Measurements from ENCODE around the gene FNTB.

FNTB gene

DNA sequence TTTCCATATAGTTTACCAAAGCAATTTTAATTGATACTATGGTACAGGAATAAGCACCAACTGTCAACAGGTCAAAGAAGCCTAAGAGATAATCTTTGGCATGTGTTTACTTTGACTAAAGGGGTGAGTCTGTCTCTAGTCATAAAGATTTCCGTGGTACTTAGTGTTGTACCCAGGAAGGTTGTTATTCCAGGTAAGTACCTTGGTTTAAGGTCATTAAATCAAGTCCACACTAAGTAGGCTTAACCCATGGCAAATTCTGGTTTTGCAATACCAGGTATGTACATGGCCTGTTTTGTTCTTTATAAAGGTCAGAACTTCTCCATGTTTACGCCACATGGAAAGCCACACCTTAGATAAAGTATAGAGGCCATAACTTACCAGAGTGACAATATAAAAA, 105.7 kb downstream of the FNTB start:
- DNase-seq, result no peak

DNA sequence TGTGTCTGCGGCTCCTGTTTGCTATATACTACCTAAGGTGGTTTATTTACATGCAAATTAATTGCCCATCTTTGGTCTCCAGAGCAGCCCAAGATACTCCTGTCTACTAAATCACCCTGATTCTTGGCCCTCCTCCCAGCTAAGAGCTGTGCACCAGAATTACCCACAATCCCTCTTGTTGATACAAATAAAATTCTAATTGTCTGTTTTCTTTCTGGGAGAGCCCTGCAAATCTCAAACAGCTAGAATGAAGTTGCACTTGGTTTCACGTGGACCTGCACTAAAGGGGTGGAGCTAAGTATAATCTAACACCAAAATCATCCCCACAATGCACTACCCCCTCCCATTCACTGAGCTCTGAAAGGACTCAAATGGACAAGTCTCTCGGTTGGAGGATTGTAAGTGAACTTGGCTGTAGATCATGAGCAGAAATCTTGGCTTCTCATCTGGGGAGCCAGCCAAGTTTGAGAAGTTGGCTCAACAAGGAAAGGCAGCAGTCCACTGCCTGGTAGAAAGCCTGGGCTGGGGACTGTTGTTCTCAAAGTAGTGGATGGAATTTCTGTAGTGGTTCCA, 109.0 kb downstream of the FNTB start:
- peak; percentile 82 for DNase-seq

DNA sequence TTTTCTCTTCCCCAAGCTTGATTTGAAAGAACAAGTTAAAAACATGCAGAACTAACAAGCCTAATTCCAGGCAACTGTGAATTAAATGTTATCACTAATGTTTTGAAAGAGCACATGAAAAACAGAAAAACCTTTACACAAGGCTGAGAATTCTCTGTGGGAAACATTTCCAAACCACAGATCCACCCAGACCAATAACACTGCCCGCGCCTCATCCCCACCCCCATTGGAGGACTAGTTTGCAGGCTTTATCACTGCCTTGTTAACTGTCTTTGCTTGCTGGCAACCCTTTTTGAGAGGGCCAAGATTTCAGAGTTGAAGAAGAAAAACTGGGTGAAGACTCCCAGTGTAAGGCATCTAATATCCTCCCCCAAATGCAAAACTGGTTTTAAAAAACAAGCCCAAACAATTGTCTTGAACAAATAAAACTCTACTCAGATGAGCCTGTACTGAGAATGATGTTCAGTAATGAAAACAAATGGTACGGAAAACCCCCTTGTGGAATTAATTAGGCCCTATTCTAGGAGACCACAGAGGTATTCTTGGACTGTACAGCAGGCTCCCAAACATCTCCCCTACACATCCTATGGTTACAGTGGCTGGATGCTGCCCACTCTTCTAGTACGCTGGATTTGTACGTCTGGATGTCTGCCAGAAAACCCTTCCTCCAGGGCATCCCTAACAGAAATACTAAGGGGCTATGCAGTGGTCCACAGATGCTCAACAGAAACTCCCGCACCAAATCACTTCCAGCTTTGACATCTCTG, 109.8 kb downstream of the FNTB start:
- DNase-seq, result peak; percentile 60

DNA sequence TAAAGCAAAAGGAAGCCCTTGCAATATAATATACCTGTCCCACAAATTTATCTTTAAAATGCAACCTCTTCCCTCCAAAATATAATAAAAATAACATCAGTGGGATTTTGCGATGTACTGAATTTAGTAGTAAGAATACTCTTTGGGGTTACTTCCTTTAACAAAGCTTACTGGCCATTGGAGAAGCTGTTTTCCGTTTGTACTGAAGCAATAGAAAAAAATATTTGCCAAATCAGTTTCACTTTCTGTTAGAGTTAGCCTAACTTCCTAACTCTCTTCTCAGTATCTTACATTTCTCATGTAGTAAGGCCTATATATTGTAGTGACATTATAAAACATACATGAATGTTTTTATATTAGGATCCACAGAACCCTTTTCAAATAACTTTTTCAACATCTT, 111.9 kb downstream of the FNTB start:
- no peak for DNase-seq

DNA sequence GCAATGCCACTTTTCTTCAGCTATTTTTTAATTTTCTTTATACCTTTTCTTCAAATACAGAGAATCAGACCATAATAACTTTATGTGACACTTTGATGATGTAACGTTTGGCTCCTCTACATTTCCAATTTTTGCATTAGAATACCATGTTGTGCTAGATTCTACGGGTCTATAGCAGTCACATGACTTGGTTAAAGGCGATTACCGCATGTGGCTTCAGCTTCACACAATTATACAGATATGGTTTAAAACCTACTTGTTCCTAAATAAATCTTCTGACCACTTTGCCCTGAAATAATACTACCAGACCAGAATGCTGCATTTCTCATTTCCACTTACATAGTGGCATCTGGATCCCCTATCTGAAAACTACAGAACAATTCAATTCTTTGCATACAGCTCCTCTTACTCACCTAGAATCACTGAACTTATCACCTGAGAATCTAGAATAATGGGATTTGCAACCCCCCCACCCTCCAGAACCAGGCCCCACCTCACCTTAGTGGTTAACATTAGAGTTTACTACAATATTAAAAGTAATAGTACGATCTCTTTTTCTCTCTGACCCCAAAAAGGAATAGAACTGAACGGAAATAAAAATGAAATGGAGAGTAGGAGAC, 114.3 kb downstream of the FNTB start:
- DNase-seq, result no peak

DNA sequence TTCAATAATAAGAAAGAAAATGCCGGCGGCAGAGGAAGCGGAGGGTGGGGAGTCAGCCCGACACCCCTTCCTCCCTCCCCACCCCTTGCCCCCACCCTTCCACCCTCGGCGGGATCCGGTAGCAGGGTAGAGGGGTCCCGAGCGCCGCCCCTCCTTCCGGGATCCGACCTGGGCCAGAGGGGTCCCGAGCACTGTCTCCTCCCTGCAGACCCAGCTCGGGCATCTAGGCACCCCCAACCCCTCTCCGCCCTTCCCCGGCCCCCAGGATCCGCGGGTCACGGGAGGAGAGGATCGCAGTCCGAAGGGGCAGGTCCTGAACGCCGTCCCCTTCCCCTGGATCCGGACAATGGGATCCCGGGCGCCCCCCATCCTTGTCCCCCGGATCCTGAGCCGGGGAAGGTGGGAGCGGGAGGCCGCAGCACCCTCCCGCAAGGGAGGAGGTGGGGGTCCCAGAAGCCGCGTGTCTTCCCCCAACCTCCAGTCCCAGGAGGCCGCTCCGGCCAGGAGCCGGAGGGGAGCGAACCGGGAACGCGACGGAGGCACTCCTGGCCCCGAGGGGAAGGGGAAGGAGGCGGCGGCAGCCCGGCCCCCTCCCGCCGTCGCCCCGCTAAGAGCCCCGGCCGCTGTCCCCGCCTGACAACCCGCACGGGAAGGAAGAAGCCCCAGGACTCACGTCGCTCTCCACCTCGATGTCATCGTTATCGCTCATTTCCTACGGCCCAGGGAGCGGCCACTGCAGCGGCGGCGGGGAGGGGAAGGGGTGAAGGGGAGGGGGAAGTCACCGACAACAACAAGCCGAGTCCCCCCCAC, 115.1 kb downstream of the FNTB start:
- no peak for DNase-seq

DNA sequence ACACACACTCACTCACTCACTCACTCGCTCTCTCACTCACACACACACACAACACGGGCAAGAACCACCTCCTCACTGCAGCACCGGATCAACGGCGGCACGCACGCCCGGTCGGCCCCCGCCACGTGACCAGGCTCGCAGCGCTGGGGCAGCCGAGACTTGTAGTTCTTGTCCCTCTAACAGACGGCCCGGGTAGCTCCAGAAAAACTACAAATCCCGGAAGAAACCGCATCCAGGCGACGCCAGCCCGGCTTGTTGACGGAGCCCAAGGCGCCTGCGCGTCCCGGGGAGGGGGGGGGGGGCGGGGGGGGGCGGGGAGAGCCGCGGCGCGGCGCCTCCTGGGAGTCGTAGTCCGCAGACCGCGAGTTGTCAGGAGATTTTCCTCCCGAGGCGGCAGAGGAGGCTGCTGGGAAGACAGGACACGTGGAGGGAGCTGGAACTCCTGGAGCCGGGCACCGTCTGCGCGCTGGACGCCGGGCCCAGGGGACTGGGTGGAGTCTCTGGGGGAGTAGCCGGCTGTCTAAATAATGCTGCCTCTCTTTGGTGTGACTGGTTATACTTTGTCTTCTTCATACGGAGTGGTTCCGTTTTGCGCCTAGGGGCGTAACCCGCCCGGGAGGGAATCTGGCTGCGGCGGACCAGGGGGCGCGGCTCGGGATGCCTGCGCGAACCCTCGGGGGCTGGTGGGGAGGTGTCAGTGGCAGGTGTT, 115.9 kb downstream of the FNTB start, which contains the start of gene MAX:
TSS of gene MAX (minus strand) at position 77 of the 709 bp plus-strand sequence. CDS start 178 bp downstream, outside the sequence.
- peak; percentile 99 for DNase-seq

DNA sequence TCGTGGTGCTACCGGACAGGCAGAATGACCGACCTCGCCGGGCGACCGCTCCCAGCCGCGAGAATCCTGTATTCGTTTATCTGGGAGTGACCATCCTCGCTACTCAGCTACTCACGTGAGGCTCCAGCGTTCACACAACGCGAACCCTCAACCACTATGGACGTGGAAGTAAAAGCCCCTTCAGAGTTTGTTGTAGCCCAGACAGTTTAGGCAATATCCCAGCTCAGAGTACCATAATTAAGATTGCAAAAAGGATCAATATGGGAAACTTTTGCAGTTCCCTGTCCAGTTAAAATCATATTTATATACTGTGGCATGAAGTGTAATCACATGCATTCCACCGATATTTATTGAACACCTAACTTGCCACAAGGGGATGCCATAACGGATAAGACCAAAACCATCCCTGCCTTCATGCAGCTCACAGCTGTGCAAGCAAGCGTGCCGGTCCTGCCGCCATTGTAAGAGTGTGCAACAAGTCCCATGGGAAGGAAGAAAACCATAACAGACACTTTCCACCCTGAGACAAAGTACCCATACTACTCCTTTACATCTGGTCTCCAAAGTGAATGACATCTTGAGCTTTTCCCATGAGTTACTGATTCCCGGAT, 116.6 kb downstream of the FNTB start:
- DNase-seq, result peak; percentile 42

DNA sequence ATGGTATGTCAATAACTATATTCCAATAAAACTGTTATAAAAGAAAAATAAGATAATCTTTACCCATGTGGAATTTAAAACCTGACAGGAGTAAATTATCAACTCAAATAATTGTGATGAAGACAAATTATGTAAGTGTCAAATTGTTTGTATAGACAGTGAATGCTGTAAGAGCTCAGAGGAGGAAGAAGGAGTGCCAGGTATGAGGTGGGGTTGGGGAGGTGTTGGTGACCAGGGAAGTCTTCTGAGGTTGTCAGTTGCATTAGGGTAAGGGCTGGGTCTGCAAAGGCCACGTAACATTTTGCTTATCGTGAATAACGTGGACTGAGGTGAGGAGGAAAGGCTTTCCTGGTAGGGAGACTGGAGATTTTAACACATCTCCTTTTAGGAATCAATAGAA, 118.1 kb downstream of the FNTB start:
- DNase-seq, result no peak

DNA sequence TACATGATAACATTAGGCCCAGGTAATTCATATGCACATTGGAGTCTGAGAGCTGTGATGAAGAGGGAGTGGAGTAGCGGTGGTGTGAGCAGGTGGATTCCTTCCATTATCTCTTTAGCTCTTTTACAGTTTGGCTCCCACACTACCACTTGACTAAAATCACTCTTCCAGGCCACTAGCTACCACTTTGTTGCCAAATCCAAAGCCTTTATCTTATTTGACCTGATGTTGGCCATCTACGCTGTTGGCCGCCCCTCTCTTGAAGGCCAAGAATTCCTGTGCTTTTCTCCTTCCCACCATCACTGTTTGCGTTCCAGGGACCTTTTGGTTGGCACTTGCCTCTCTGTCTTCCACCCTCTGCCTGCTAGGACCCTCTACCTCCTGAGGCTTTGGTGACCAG, 119.6 kb downstream of the FNTB start:
- no peak for DNase-seq

DNA sequence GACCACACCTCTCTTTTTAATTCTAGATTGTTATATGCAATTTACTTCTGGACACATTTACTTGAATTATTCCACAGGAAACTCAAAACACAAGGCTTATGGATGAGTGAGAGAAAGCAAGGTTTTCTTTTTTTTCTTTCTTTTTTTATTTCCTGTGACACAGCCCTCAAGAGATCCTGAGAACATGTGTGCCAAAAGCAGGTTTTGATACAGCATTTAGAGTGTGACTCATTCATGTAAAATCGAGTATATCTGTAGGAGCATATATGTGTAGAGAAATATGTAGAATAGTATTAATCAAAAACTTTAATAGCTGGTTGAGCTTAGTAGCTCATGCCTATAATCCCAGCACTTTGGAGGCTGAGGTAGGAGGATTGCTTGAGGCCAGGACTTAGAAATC, 120.0 kb downstream of the FNTB start:
- DNase-seq, result no peak

DNA sequence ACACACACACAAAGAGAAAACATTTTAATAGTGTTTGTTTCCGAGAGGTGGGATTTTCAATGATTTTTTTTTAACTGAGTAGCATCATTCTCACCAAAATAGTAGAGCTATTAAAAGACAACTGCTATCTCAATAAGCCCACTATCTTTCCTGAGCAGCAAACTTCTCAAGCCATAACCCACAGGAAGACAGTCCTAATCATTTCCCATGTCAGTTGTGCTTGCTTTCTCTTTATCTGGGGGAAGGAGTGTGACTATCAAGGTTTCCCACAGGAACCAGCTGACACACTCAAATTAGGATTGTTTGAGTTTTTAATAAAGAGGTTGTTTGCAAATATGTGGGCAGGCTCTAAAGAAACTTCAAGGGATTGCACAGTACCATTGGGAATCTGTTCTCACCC, 120.5 kb downstream of the FNTB start:
- no peak for DNase-seq

DNA sequence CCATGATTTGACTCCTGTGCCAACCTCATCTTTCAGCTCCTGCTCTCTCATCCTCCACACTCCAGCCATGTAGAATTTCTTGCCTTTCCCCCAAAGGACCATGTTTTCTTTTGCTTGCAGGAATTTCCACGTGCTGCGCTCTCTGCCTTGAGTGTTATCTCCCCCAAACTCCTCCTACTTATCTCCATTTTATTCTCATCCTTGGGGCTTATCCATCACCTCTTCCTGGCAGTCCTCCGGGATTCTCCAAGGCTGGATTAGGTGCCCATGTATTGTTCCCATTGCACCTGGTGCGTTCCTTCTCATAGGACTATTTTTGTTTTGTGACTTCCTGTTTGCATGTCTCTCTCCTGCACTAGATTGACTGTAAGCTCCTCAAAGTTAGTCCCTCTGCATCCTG, 122.7 kb downstream of the FNTB start:
- no peak for DNase-seq

DNA sequence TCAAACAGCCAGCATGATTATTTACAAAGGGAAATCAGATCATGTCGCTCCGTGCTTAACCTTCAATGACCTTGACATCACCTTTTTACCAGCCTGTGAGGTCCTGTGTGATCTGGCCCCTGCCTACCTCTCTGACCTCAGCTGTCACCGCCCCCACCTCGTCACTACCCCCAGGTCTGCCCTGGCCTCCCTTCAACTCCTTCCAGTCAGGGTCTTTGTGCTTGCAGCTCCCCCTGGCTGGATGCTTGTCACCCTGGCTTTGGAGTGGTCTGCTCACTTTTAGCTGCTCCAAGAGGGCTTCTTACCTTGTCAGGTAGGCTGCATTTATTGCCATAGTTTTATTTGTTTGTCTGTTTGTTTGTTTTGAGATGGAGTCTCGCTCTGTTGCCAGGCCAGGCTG, 123.8 kb downstream of the FNTB start:
- DNase-seq, result no peak
